Stimulated activated naive CD4-positive, alpha-beta T cell (primary cell): ENCODE results near the gene GPATCH3.
"Not testable (repeated sequence)": the region's sequence is repeated elsewhere in the genome, so short reads cannot be mapped to it uniquely, and the experiment has no call there.

Experiments used
- DNase-seq, 6 experiments: peaks; one replicate each; lab custom pipeline; 2025; lab: John Stamatoyannopoulos, UW

GPATCH3 gene

GRCh38 chr1:26864610-26865480, 35.4 kb downstream of the GPATCH3 start:
- DNase-seq = peak; percentile 86 to 92 (median 90)

GRCh38 chr1:26863685-26864077, 36.6 kb downstream of the GPATCH3 start:
- no peak for DNase-seq

GRCh38 chr1:26862781-26863684, 37.2 kb downstream of the GPATCH3 start, which contains the start of gene SFN:
Gene SFN (plus strand): TSS chr1:26863149. CDS start chr1:26863213, 64 bp downstream.
- peak in 3 of 6 experiments; percentile 4 to 28 (median 6) for DNase-seq

- DNase-seq = no peak
Observed at GRCh38 chr1:26861889-26862378, 38.3 kb downstream of the GPATCH3 start.

- DNase-seq = no peak
Observed at GRCh38 chr1:26861286-26861701, 39.0 kb downstream of the GPATCH3 start.

GRCh38 chr1:26858891-26859640, 41.2 kb downstream of the GPATCH3 start:
- no peak for DNase-seq

- DNase-seq = no peak
Observed at GRCh38 chr1:26858160-26858559, 42.1 kb downstream of the GPATCH3 start.

- DNase-seq = no peak
Observed at GRCh38 chr1:26857473-26858060, 42.7 kb downstream of the GPATCH3 start.

- no peak for DNase-seq
Observed at GRCh38 chr1:26856604-26857469, 43.4 kb downstream of the GPATCH3 start.

- no peak for DNase-seq
Observed at GRCh38 chr1:26856181-26856580, 44.1 kb downstream of the GPATCH3 start.

GRCh38 chr1:26855636-26856035, 44.6 kb downstream of the GPATCH3 start:
- no peak for DNase-seq

GRCh38 chr1:26854906-26855305, 45.4 kb downstream of the GPATCH3 start:
- DNase-seq = no peak

- DNase-seq = no peak
Observed at GRCh38 chr1:26853600-26853999, 46.7 kb downstream of the GPATCH3 start.

- DNase-seq = peak; percentile 41 to 80 (median 72)
Observed at GRCh38 chr1:26853156-26853555, 47.1 kb downstream of the GPATCH3 start.

- no peak for DNase-seq
Observed at GRCh38 chr1:26852701-26853100, 47.6 kb downstream of the GPATCH3 start.

GRCh38 chr1:26851106-26851684, 49.1 kb downstream of the GPATCH3 start:
- no peak for DNase-seq

GRCh38 chr1:26848941-26849774, 51.1 kb downstream of the GPATCH3 start:
- no peak for DNase-seq

- no peak for DNase-seq
Observed at GRCh38 chr1:26848499-26848898, 51.8 kb downstream of the GPATCH3 start.

- DNase-seq = not testable (repeated sequence)
Observed at GRCh38 chr1:26847826-26848225, 52.4 kb downstream of the GPATCH3 start.
